GM12878 (cell line): ENCODE results near the gene PRX. TPM values are rescaled to one million over a fixed set of nuclear protein-coding genes. Genes with fewer than 3 reads are reported as not detected.

Source experiments
- ASH2L ChIP-seq: fragments of 300-600, 200-600 bp; sonication (generic); IDR thresholded peaks from 2 replicates; pipeline ENCODE4 v1.6.1; 2017; ENCODE audit warnings: low read depth, mild to moderate bottlenecking, borderline replicate concordance
- CEBPZ ChIP-seq: fragments of 150-350 bp; IDR thresholded peaks from 2 replicates; pipeline ENCODE4 v1.6.1; 2016; ENCODE audit warnings: low read depth, low read length
- EP300 ChIP-seq, 2 experiments: fragments of 150-350 bp in 1 of 2; IDR thresholded peaks; 2 replicates each; pipeline ENCODE4 v1.6.1; 2011 to 2012; ENCODE audit warnings: low read depth in 2 of 2, low read length in 2 of 2, borderline replicate concordance in 1 of 2, improper control_type of control experiment in 1 of 2, inconsistent platforms in 1 of 2; ENCODE audit not compliant: control insufficient read depth in 1 of 2
- FOXK2 ChIP-seq: fragments of 450-650 bp; IDR thresholded peaks from 2 replicates; pipeline ENCODE4 v1.6.1; 2017; ENCODE audit warnings: mild to moderate bottlenecking, moderate library complexity
- MXI1 ChIP-seq: fragments of 150-350 bp; IDR thresholded peaks from 2 replicates; pipeline ENCODE4 v1.6.1; 2011; ENCODE audit warnings: low read depth, mild to moderate bottlenecking, inconsistent platforms, low read length, improper control_type of control experiment
- MYB ChIP-seq: fragments of 150-350 bp; IDR thresholded peaks from 2 replicates; pipeline ENCODE4 v1.6.1; 2014; ENCODE audit warnings: mild to moderate bottlenecking, low read depth, low read length, borderline replicate concordance
- PAX5 ChIP-seq: IDR thresholded peaks from 2 replicates; pipeline ENCODE4 v1.6.1; 2011; ENCODE audit warnings: low read depth, low read length, borderline replicate concordance
- POLR2AphosphoS5 ChIP-seq: IDR thresholded peaks from 2 replicates; pipeline ENCODE4 v1.6.1; 2011; ENCODE audit warnings: mild to moderate bottlenecking, low read length, inconsistent platforms
- RELA ChIP-seq: fragments of 450-650 bp; IDR thresholded peaks from 2 replicates; pipeline ENCODE4 v1.8.0; 2014; ENCODE audit warnings: borderline replicate concordance; ENCODE audit not compliant: partially characterized antibody
- RFX5 ChIP-seq: IDR thresholded peaks from 2 replicates; pipeline ENCODE4 v1.6.1; 2011; ENCODE audit warnings: low read depth, low read length, improper control_type of control experiment
- RUNX3 ChIP-seq: IDR thresholded peaks from 2 replicates; pipeline ENCODE4 v1.6.1; 2012; ENCODE audit warnings: low read length, inconsistent platforms
- SMARCA5 ChIP-seq: fragments of 450-650 bp; IDR thresholded peaks from 2 replicates; pipeline ENCODE4 v1.6.1; 2017; ENCODE audit warnings: mild to moderate bottlenecking
- ZBTB11 ChIP-seq: fragments of 450-650 bp; formaldehyde crosslinking; IDR thresholded peaks from 2 replicates; pipeline ENCODE4 v1.5.0; 2022; ENCODE audit warnings: mild to moderate bottlenecking, missing genetic modification characterization
- ZBTB4 ChIP-seq: fragments of 450-650 bp; formaldehyde crosslinking; IDR thresholded peaks from 2 replicates; pipeline ENCODE4 v1.4.0; 2022; ENCODE audit warnings: mild to moderate bottlenecking, moderate library complexity
- ZNF384 ChIP-seq: IDR thresholded peaks from 2 replicates; pipeline ENCODE4 v1.6.1; 2012; ENCODE audit warnings: low read depth, mild to moderate bottlenecking, low read length, improper control_type of control experiment, borderline replicate concordance
- polyA plus RNA-seq, 11 experiments: library from polyadenylated mRNA; depleted of rRNA in 4 of 11; unstranded in 6 of 11; stranded (reverse) in 5 of 11; fragments of >200 nt; fragmentation: Nextera tagmentation in 4 of 11; fragmentation: Illumina TruSeq in 1 of 11; extraction: Ambion mirVana in 4 of 11; extraction: Trizol in 1 of 11; gene quantifications; 1 replicate in 1 of 11; 2 replicates in 10 of 11; pipeline versions ENCODE4 v1.2.1 to v1.2.3, GENCODE V29; 2011 to 2016; ENCODE audit warnings: inconsistent platforms in 2 of 11, missing spikeins in 2 of 11, low read depth in 1 of 11
- total RNA-seq, 4 experiments: library from RNA; depleted of rRNA in 3 of 4; stranded (reverse); fragments of >200 nt in 3 of 4; fragmentation: Illumina TruSeq in 1 of 4; extraction: Trizol in 1 of 4; gene quantifications; 2 replicates each; pipeline versions ENCODE4 v1.2.1 to v1.2.3, GENCODE V29; 2013 to 2021

PRX gene
- total and polyA plus RNA-seq, 10 of the 15 experiments (the other 5 are each of a cell fraction or from before 2014, with no cell fraction given) = 0.02 to 1.4 (median 0.54) TPM; not detected in 1

- TF ChIP-seq ZBTB11 (CRISPR knock-in tag) = peak; percentile 78
- peak; percentile 72; the same call in 1 of the 2 replicates for TF ChIP-seq POLR2AphosphoS5
- TF ChIP-seq MXI1 = peak; percentile 29; the same call in 1 of the 2 replicates
- TF ChIP-seq SMARCA5 = 0 out of 2 replicates have a peak, but pooled peaks have one; percentile 63
- peak; percentile 70 for TF ChIP-seq FOXK2
- TF ChIP-seq PAX5 = 0 out of 2 replicates have a peak, but pooled peaks have one; percentile 7
- peak; percentile 98 for TF ChIP-seq ZBTB4 (CRISPR knock-in tag)
- no peak for TF ChIP-seq CEBPZ
- peak; percentile 60; the same call in 1 of the 2 replicates for TF ChIP-seq MYB
- no peak for TF ChIP-seq ZNF384
- TF ChIP-seq ASH2L = no peak
- TF ChIP-seq RELA = peak; percentile 100
- no peak for TF ChIP-seq RUNX3
- TF ChIP-seq RFX5 = peak; percentile 32; the same call in 1 of the 2 replicates
- peak in 1 of 2 experiments; percentile 47; a peak in 2 of 4 replicates for TF ChIP-seq EP300 (IDR thresholded peaks at IDR 0.05; ENCODE audit: borderline replicate concordance in 1 of 2, control insufficient read depth in 1 of 2, low read depth in 2 of 2, low read length in 2 of 2)
Observed at GRCh38 chr19:40348125-40348913, 64.9 kb downstream of the PRX start, which contains the start of the genes C19orf47 and PLD3 (continued).
